ENCODE results near the gene LMTK2. TPM values are rescaled to one million over a fixed set of nuclear protein-coding genes. Genes with fewer than 3 reads are reported as not detected.
A peak's percentile ranks its signal among the peaks of the same experiment; 100 is the strongest.

The LMTK2 gene
- total RNA-seq, 1 experiment from 2014 or later, result 10.9 TPM

GRCh38 chr7:98234429-98235147, 127.9 kb downstream of the LMTK2 start:
- DNase-seq (ENCODE audit: low read depth), result no peak

- no peak for DNase-seq (ENCODE audit: low read depth)
These were observed 129.2 kb downstream of the LMTK2 start for GRCh38 chr7:98235901-98236300.

GRCh38 chr7:98236355-98237185, 129.9 kb downstream of the LMTK2 start:
- no peak for DNase-seq (ENCODE audit: low read depth)

GRCh38 chr7:98238076-98238475, 131.4 kb downstream of the LMTK2 start:
- no peak for DNase-seq (ENCODE audit: low read depth)

GRCh38 chr7:98238976-98239375, 132.3 kb downstream of the LMTK2 start:
- DNase-seq (ENCODE audit: low read depth), result no peak

GRCh38 chr7:98240961-98241673, 134.5 kb downstream of the LMTK2 start:
- peak; percentile 22 for DNase-seq (ENCODE audit: low read depth)

- DNase-seq (ENCODE audit: low read depth), result no peak
These were observed 135.1 kb downstream of the LMTK2 start for GRCh38 chr7:98241674-98242241.

- DNase-seq (ENCODE audit: low read depth), result no peak
These were observed 135.7 kb downstream of the LMTK2 start for GRCh38 chr7:98242342-98242741.

- DNase-seq (ENCODE audit: low read depth), result no peak
These were observed 136.3 kb downstream of the LMTK2 start for GRCh38 chr7:98242934-98243333.

GRCh38 chr7:98244871-98245270, 138.2 kb downstream of the LMTK2 start:
- DNase-seq (ENCODE audit: low read depth), result no peak

GRCh38 chr7:98248156-98248555, 141.5 kb downstream of the LMTK2 start:
- DNase-seq (ENCODE audit: low read depth), result no peak

GRCh38 chr7:98249106-98249505, 142.4 kb downstream of the LMTK2 start:
- no peak for DNase-seq (ENCODE audit: low read depth)

- DNase-seq (ENCODE audit: low read depth), result no peak
These were observed 144.1 kb downstream of the LMTK2 start for GRCh38 chr7:98250789-98251188.

GRCh38 chr7:98251231-98251600, 144.6 kb downstream of the LMTK2 start:
- DNase-seq (ENCODE audit: low read depth), result no peak

- DNase-seq (ENCODE audit: low read depth), result peak; percentile 92
These were observed 145.2 kb downstream of the LMTK2 start, which contains the start of gene TECPR1 for GRCh38 chr7:98251601-98252424. Gene TECPR1 (minus strand): TSS chr7:98252232. CDS start chr7:98246146, 6,086 bp downstream.

GRCh38 chr7:98252425-98253054, 145.9 kb downstream of the LMTK2 start:
- no peak for DNase-seq (ENCODE audit: low read depth)

GRCh38 chr7:98254516-98254915, 147.9 kb downstream of the LMTK2 start:
- no peak for DNase-seq (ENCODE audit: low read depth)

- peak; percentile 20 for DNase-seq (ENCODE audit: low read depth)
These were observed 148.4 kb downstream of the LMTK2 start for GRCh38 chr7:98254951-98255610.

- no peak for DNase-seq (ENCODE audit: low read depth)
These were observed 149.8 kb downstream of the LMTK2 start for GRCh38 chr7:98256431-98256830.

GRCh38 chr7:98257701-98258100, 151.0 kb downstream of the LMTK2 start:
- DNase-seq (ENCODE audit: low read depth), result no peak

Data from M059J (cell line).